CD8-positive, alpha-beta memory T cell (primary cell): ENCODE data around the gene LMF1. TPM values are rescaled to one million over a fixed set of nuclear protein-coding genes. Genes with fewer than 3 reads are reported as not detected.
A peak's percentile ranks its signal among the peaks of the same experiment; 100 is the strongest.

ENCODE experiments used
- CTCF ChIA-PET: fragments of 350-600 bp; sonication (Branson Sonifier 250); formaldehyde crosslinking; loops from one replicate; lab custom pipeline; 2021; ENCODE audit warnings: antibody characterized with exemption; lab: Charles Lee
- POLR2A ChIA-PET: fragments of 350-600 bp; sonication (Branson Sonifier 250); formaldehyde crosslinking; loops from one replicate; lab custom pipeline; 2021; ENCODE audit warnings: antibody characterized with exemption; lab: Charles Lee
- DNase-seq, 5 donors: peaks; one replicate each; pipeline versions ENCODE4 v3.0.0 to v3.0.0-alpha.2; 2020 to 2022; ENCODE audit warnings: mixed read lengths in 1 of 5
- H3K27ac ChIP-seq: one replicate; pipeline ENCODE4 v1.7.0; 2013; ENCODE audit warnings: low read depth, mild to moderate bottlenecking, low read length, moderate library complexity
- H3K27me3 ChIP-seq: 2 replicates; pipeline ENCODE4 v1.7.0; 2013; ENCODE audit warnings: low read length, mild to moderate bottlenecking; ENCODE audit not compliant: insufficient read depth, poor library complexity, severe bottlenecking
- H3K36me3 ChIP-seq: 2 replicates; pipeline ENCODE4 v1.7.0; 2013; ENCODE audit warnings: mild to moderate bottlenecking, low read length, moderate library complexity; ENCODE audit not compliant: insufficient read depth
- H3K4me1 ChIP-seq: 2 replicates; pipeline ENCODE4 v1.7.0; 2013; ENCODE audit warnings: mild to moderate bottlenecking, low read length, moderate library complexity; ENCODE audit not compliant: insufficient read depth
- H3K4me3 ChIP-seq: 2 replicates; pipeline ENCODE4 v1.7.0; 2013; ENCODE audit warnings: mild to moderate bottlenecking, low read length
- H3K9me3 ChIP-seq: 2 replicates; pipeline ENCODE4 v1.7.0; 2013; ENCODE audit warnings: mild to moderate bottlenecking, low read length
- H3K27ac Mint-ChIP-seq, 8 donors: one replicate each; pipeline ENCODE4 v1.8.0; 2020 to 2021; ENCODE audit warnings: mixed read lengths in 8 of 8, mild to moderate bottlenecking in 6 of 8, inconsistent platforms in 3 of 8, moderate library complexity in 3 of 8
- H3K27me3 Mint-ChIP-seq, 2 donors: one replicate each; pipeline ENCODE4 v1.8.0; 2020 to 2021; ENCODE audit warnings: mixed read lengths in 2 of 2, mild to moderate bottlenecking in 1 of 2, moderate library complexity in 1 of 2
- H3K36me3 Mint-ChIP-seq, 3 donors: one replicate each; pipeline ENCODE4 v1.8.0; 2020 to 2021; ENCODE audit warnings: mixed read lengths in 3 of 3, inconsistent platforms in 1 of 3, mild to moderate bottlenecking in 1 of 3
- H3K4me1 Mint-ChIP-seq, 3 donors: one replicate each; pipeline ENCODE4 v1.8.0; 2020 to 2021; ENCODE audit warnings: mixed read lengths in 3 of 3, inconsistent platforms in 1 of 3, mild to moderate bottlenecking in 1 of 3
- H3K4me3 Mint-ChIP-seq, 7 donors: one replicate each; pipeline ENCODE4 v1.8.0; 2020 to 2021; ENCODE audit warnings: mixed read lengths in 7 of 7, mild to moderate bottlenecking in 6 of 7, moderate library complexity in 4 of 7, inconsistent platforms in 2 of 7
- H3K9me3 Mint-ChIP-seq, 5 donors: one replicate each; pipeline ENCODE4 v1.8.0; 2020 to 2022; ENCODE audit warnings: mixed read lengths in 5 of 5, mild to moderate bottlenecking in 3 of 5, moderate library complexity in 2 of 5, inconsistent platforms in 1 of 5
- polyA plus RNA-seq: library from polyadenylated mRNA; unstranded; fragments of 300-500 nt; fragmentation: Illumina TruSeq; gene quantifications from one replicate; pipeline ENCODE4 v1.2.3, GENCODE V29; 2021
- total RNA-seq, 2 experiments: library from RNA; stranded (reverse); gene quantifications; one replicate each; pipeline ENCODE4 v1.2.3, GENCODE V29; 2021

Gene LMF1
- total and polyA plus RNA-seq, 3 experiments from 2014 or later, result 11.7 to 15.8 (median 14.0) TPM

- H3K27ac ChIP-seq, result no peak overlapping the region
- POLR2A ChIA-PET, result no interaction called here
- H3K36me3 ChIP-seq, result no peaks in the 10 kb centered on the region
- Mint-ChIP-seq H3K4me3 (no peak overlapping the region), H3K27ac (no peak overlapping the region), H3K36me3 (peaks cover 0 to 28% (median 3%) of the 10 kb centered on the region in 3 donors), H3K27me3 (peaks cover 0 to 1% of the 10 kb centered on the region in 2 donors), H3K4me1 (peaks cover 0 to 2% (median 0%) of the 10 kb centered on the region in 3 donors), H3K9me3 (peaks cover 0 to 2% (median 0%) of the 10 kb centered on the region in 5 donors)
- no peaks in the 10 kb centered on the region for H3K27me3 ChIP-seq
- CTCF ChIA-PET, result no interaction called here
- peak in 1 of 5 donors; percentile 39 for DNase-seq
- H3K4me3 ChIP-seq, result no peak overlapping the region
- H3K9me3 ChIP-seq, result peaks cover 8% of the 10 kb centered on the region
- no peaks in the 10 kb centered on the region for H3K4me1 ChIP-seq
These were observed 91.3 kb downstream of the LMF1 start for GRCh38 chr16:879461-879861.

GRCh38 chr16:878886-879285 lies 91.9 kb downstream of the LMF1 start:
- Histone ChIP-seq H3K4me3 (no peak overlapping the region), H3K27ac (no peak overlapping the region), H3K27me3 (no peaks in the 10 kb centered on the region), H3K4me1 (no peaks in the 10 kb centered on the region), H3K9me3 (peaks cover 2% of the 10 kb centered on the region), H3K36me3 (no peaks in the 10 kb centered on the region)
- ChIA-PET POLR2A (no interaction called here), CTCF (no interaction called here)
- Mint-ChIP-seq H3K27ac (no peak overlapping the region), H3K27me3 (peaks cover 0 to 1% of the 10 kb centered on the region in 2 donors), H3K36me3 (peaks cover 0 to 30% (median 3%) of the 10 kb centered on the region in 3 donors), H3K9me3 (peaks cover 0 to 2% (median 0%) of the 10 kb centered on the region in 5 donors), H3K4me1 (peaks cover 0 to 2% (median 0%) of the 10 kb centered on the region in 3 donors), H3K4me3 (no peak overlapping the region)
- DNase-seq, result peak in 1 of 5 donors; percentile 28

GRCh38 chr16:878072-878784 lies 92.6 kb downstream of the LMF1 start:
- Mint-ChIP-seq H3K4me3 (no peak overlapping the region), H3K4me1 (peaks cover 0 to 2% (median 0%) of the 10 kb centered on the region in 3 donors), H3K27me3 (peaks cover 0 to 1% of the 10 kb centered on the region in 2 donors), H3K27ac (peak overlapping the region in 1 of 8 donors; percentile 70), H3K9me3 (peaks cover 0 to 2% (median 0%) of the 10 kb centered on the region in 5 donors), H3K36me3 (peaks cover 0 to 37% (median 3%) of the 10 kb centered on the region in 3 donors)
- POLR2A ChIA-PET, result no interaction called here
- Histone ChIP-seq H3K27me3 (no peaks in the 10 kb centered on the region), H3K4me1 (no peaks in the 10 kb centered on the region), H3K27ac (no peak overlapping the region), H3K4me3 (no peak overlapping the region), H3K9me3 (no peaks in the 10 kb centered on the region), H3K36me3 (no peaks in the 10 kb centered on the region)
- CTCF ChIA-PET, result no interaction called here
- peak in 1 of 5 donors; percentile 51 for DNase-seq

- POLR2A ChIA-PET, result no interaction called here
- Mint-ChIP-seq H3K4me3 (no peak overlapping the region), H3K4me1 (peaks cover 0 to 2% (median 0%) of the 10 kb centered on the region in 3 donors), H3K27ac (no peak overlapping the region), H3K36me3 (peaks cover 0 to 41% (median 3%) of the 10 kb centered on the region in 3 donors), H3K27me3 (peaks cover 0 to 1% of the 10 kb centered on the region in 2 donors), H3K9me3 (peaks cover 0 to 2% (median 0%) of the 10 kb centered on the region in 5 donors)
- Histone ChIP-seq H3K36me3 (no peaks in the 10 kb centered on the region), H3K27ac (no peak overlapping the region), H3K9me3 (no peaks in the 10 kb centered on the region), H3K4me1 (no peaks in the 10 kb centered on the region), H3K27me3 (no peaks in the 10 kb centered on the region), H3K4me3 (no peak overlapping the region)
- DNase-seq, result peak in 1 of 5 donors; percentile 27
- CTCF ChIA-PET, result no interaction called here
These were observed 93.3 kb downstream of the LMF1 start for GRCh38 chr16:877242-878071.

GRCh38 chr16:876523-877241 lies 94.1 kb downstream of the LMF1 start:
- no peak overlapping the region for H3K27ac Mint-ChIP-seq
- H3K4me3 Mint-ChIP-seq, result no peak overlapping the region
- Histone ChIP-seq H3K27ac (no peak overlapping the region), H3K4me1 (no peaks in the 10 kb centered on the region), H3K4me3 (no peak overlapping the region), H3K27me3 (no peaks in the 10 kb centered on the region), H3K36me3 (no peaks in the 10 kb centered on the region), H3K9me3 (no peaks in the 10 kb centered on the region)
- ChIA-PET CTCF (no interaction called here), POLR2A (no interaction called here)
- H3K9me3 Mint-ChIP-seq, result peaks cover 0 to 2% (median 0%) of the 10 kb centered on the region in 5 donors
- peaks cover 0 to 1% of the 10 kb centered on the region in 2 donors for H3K27me3 Mint-ChIP-seq
- DNase-seq, result no peak
- H3K36me3 Mint-ChIP-seq, result peaks cover 0 to 46% (median 3%) of the 10 kb centered on the region in 3 donors
- peaks cover 0 to 2% (median 0%) of the 10 kb centered on the region in 3 donors for H3K4me1 Mint-ChIP-seq

- H3K36me3 Mint-ChIP-seq, result peaks cover 0 to 47% (median 4%) of the 10 kb centered on the region in 3 donors
- Histone ChIP-seq H3K27me3 (no peaks in the 10 kb centered on the region), H3K9me3 (no peaks in the 10 kb centered on the region), H3K4me3 (no peak overlapping the region), H3K4me1 (no peaks in the 10 kb centered on the region), H3K36me3 (no peaks in the 10 kb centered on the region), H3K27ac (no peak overlapping the region)
- H3K4me3 Mint-ChIP-seq, result no peak overlapping the region
- ChIA-PET CTCF (no interaction called here), POLR2A (no interaction called here)
- no peaks in the 10 kb centered on the region for H3K4me1 Mint-ChIP-seq
- peak in 1 of 5 donors; percentile 23 for DNase-seq
- H3K9me3 Mint-ChIP-seq, result no peaks in the 10 kb centered on the region
- peaks cover 0 to 1% of the 10 kb centered on the region in 2 donors for H3K27me3 Mint-ChIP-seq
- no peak overlapping the region for H3K27ac Mint-ChIP-seq
These were observed 94.8 kb downstream of the LMF1 start for GRCh38 chr16:876041-876335.

- Mint-ChIP-seq H3K27ac (no peak overlapping the region), H3K27me3 (peaks cover 0 to 1% of the 10 kb centered on the region in 2 donors)
- CTCF ChIA-PET, result no interaction called here
These were observed 95.4 kb downstream of the LMF1 start for GRCh38 chr16:875182-876040.

More at GRCh38 chr16:875182-876040, 95.4 kb downstream of the LMF1 start:
- peak in 1 of 5 donors; percentile 45 for DNase-seq
- H3K27me3 ChIP-seq, result no peaks in the 10 kb centered on the region
- no peak overlapping the region for H3K27ac ChIP-seq
- POLR2A ChIA-PET, result no interaction called here
- no peak overlapping the region for H3K4me3 ChIP-seq
- Mint-ChIP-seq H3K4me1 (no peaks in the 10 kb centered on the region), H3K4me3 (no peak overlapping the region), H3K36me3 (peaks cover 0 to 48% (median 4%) of the 10 kb centered on the region in 3 donors), H3K9me3 (no peaks in the 10 kb centered on the region)
- no peaks in the 10 kb centered on the region for H3K36me3 ChIP-seq
- H3K4me1 ChIP-seq, result no peaks in the 10 kb centered on the region
- no peaks in the 10 kb centered on the region for H3K9me3 ChIP-seq
